Measurements from ENCODE around the gene NPB.

- TF ChIP-seq REST (IDR thresholded peaks at IDR 0.05) (no peak), FOXA1 (IDR thresholded peaks at IDR 0.05) (no peak), CTCF (IDR thresholded peaks at IDR 0.05; ENCODE audit: low read depth, low read length, missing input control) (no peak), RAD21 (IDR thresholded peaks at IDR 0.05) (no peak), HNF4G (IDR thresholded peaks at IDR 0.05) (no peak)
These were observed 15.7 kb downstream of the NPB start, which contains the start of gene SIRT7 for GRCh38 chr17:81917565-81918332.

All from liver (tissue), 3 donors.